ENCODE measurements around the gene AP4S1. TPM values are rescaled to one million over a fixed set of nuclear protein-coding genes. Genes with fewer than 3 reads are reported as not detected.
A peak's percentile ranks its signal among the peaks of the same experiment; 100 is the strongest.
"Not testable (repeated sequence)": the region's sequence is repeated elsewhere in the genome, so short reads cannot be mapped to it uniquely, and the experiment has no call there.

The AP4S1 gene
- total and polyA plus RNA-seq, 4 donors = 5.4 to 10.7 (median 7.3) TPM

- H3K4me3 ChIP-seq = no peak overlapping the region
- no peak overlapping the region for H3K27ac ChIP-seq (ENCODE audit: low read depth in 1 of 2, low read length in 1 of 2)
- TF ChIP-seq, protein P1, sequence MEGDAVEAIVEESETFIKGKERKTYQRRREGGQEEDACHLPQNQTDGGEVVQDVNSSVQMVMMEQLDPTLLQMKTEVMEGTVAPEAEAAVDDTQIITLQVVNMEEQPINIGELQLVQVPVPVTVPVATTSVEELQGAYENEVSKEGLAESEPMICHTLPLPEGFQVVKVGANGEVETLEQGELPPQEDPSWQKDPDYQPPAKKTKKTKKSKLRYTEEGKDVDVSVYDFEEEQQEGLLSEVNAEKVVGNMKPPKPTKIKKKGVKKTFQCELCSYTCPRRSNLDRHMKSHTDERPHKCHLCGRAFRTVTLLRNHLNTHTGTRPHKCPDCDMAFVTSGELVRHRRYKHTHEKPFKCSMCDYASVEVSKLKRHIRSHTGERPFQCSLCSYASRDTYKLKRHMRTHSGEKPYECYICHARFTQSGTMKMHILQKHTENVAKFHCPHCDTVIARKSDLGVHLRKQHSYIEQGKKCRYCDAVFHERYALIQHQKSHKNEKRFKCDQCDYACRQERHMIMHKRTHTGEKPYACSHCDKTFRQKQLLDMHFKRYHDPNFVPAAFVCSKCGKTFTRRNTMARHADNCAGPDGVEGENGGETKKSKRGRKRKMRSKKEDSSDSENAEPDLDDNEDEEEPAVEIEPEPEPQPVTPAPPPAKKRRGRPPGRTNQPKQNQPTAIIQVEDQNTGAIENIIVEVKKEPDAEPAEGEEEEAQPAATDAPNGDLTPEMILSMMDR (IDR thresholded peaks at IDR 0.05; ENCODE audit: control extremely low read depth, extremely low read depth) = no peak
- WGBS, 2 donors = 89 to 90% methylated on average over 3 of the region's 3 CpGs
- H3K27me3 ChIP-seq (ENCODE audit: control insufficient read depth in 3 of 3, insufficient read depth in 3 of 3, low read length in 2 of 3) = no peaks in the 10 kb centered on the region
- DNase-seq (no peak), ATAC-seq (ENCODE audit: insufficient read depth, low FRiP score) (no peak)
- H3K36me3 ChIP-seq (ENCODE audit: control insufficient read depth in 4 of 4, insufficient read depth in 4 of 4, low read length in 4 of 4) = peaks cover 0 to 4% (median 4%) of the 10 kb centered on the region in 4 donors
- H3K9me3 ChIP-seq (ENCODE audit: control insufficient read depth in 4 of 4, insufficient read depth in 3 of 4, low read length in 3 of 4) = no peaks in the 10 kb centered on the region
- no peak overlapping the region for H3K9ac ChIP-seq (ENCODE audit: insufficient read depth in 1 of 2, low read length in 2 of 2)
- no peaks in the 10 kb centered on the region for H3K4me1 ChIP-seq (ENCODE audit: control insufficient read depth in 5 of 5, insufficient read depth in 5 of 5, low read length in 5 of 5)
Measured at GRCh38 chr14:31083781-31084180, 58.3 kb downstream of the AP4S1 start.

- Histone ChIP-seq H3K9me3 (ENCODE audit: control insufficient read depth in 4 of 4, insufficient read depth in 3 of 4, low read length in 3 of 4) (no peaks in the 10 kb centered on the region), H3K27me3 (ENCODE audit: control insufficient read depth in 3 of 3, insufficient read depth in 3 of 3, low read length in 2 of 3) (no peaks in the 10 kb centered on the region), H3K9ac (ENCODE audit: insufficient read depth in 1 of 2, low read length in 2 of 2) (no peak overlapping the region), H3K4me3 (no peak overlapping the region), H3K27ac (ENCODE audit: low read depth in 1 of 2, low read length in 1 of 2) (no peak overlapping the region), H3K4me1 (ENCODE audit: control insufficient read depth in 5 of 5, insufficient read depth in 5 of 5, low read length in 5 of 5) (no peaks in the 10 kb centered on the region), H3K36me3 (ENCODE audit: control insufficient read depth in 4 of 4, insufficient read depth in 4 of 4, low read length in 4 of 4) (peaks cover 0 to 4% (median 4%) of the 10 kb centered on the region in 4 donors)
- peak in 2 of 3 donors; percentile 36 to 40 for DNase-seq
- 83 to 96% methylated on average over 5 of the region's 5 CpGs for WGBS, 2 donors
- ATAC-seq (ENCODE audit: insufficient read depth, low FRiP score) = no peak
- TF ChIP-seq, protein P1 (IDR thresholded peaks at IDR 0.05; ENCODE audit: control extremely low read depth, extremely low read depth) = no peak
Measured at GRCh38 chr14:31084385-31084784, 58.9 kb downstream of the AP4S1 start.

GRCh38 chr14:31085027-31085426 is 59.6 kb downstream of the AP4S1 start:
- 97 to 100% methylated on average over 3 of the region's 3 CpGs for WGBS, 2 donors
- TF ChIP-seq, protein P1 (IDR thresholded peaks at IDR 0.05; ENCODE audit: control extremely low read depth, extremely low read depth) = no peak
- no peaks in the 10 kb centered on the region for H3K27me3 ChIP-seq (ENCODE audit: control insufficient read depth in 3 of 3, insufficient read depth in 3 of 3, low read length in 2 of 3)
- DNase-seq (no peak), ATAC-seq (ENCODE audit: insufficient read depth, low FRiP score) (no peak)
- peaks cover 0 to 2% (median 0%) of the 10 kb centered on the region in 5 donors for H3K4me1 ChIP-seq (ENCODE audit: control insufficient read depth in 5 of 5, insufficient read depth in 5 of 5, low read length in 5 of 5)
- peaks cover 0 to 4% (median 4%) of the 10 kb centered on the region in 4 donors for H3K36me3 ChIP-seq (ENCODE audit: control insufficient read depth in 4 of 4, insufficient read depth in 4 of 4, low read length in 4 of 4)
- H3K9me3 ChIP-seq (ENCODE audit: control insufficient read depth in 4 of 4, insufficient read depth in 3 of 4, low read length in 3 of 4) = no peaks in the 10 kb centered on the region
- H3K9ac ChIP-seq (ENCODE audit: insufficient read depth in 1 of 2, low read length in 2 of 2) = no peak overlapping the region
- H3K4me3 ChIP-seq = no peak overlapping the region
- H3K27ac ChIP-seq (ENCODE audit: low read depth in 1 of 2, low read length in 1 of 2) = no peak overlapping the region

- not testable (repeated sequence) for DNase-seq; H3K27ac ChIP-seq (ENCODE audit: low read depth in 1 of 2, low read length in 1 of 2); H3K27me3 ChIP-seq (ENCODE audit: control insufficient read depth in 3 of 3, insufficient read depth in 3 of 3, low read length in 2 of 3); H3K36me3 ChIP-seq (ENCODE audit: control insufficient read depth in 4 of 4, insufficient read depth in 4 of 4, low read length in 4 of 4); H3K9me3 ChIP-seq (ENCODE audit: control insufficient read depth in 4 of 4, insufficient read depth in 3 of 4, low read length in 3 of 4); H3K4me3 ChIP-seq; ATAC-seq (ENCODE audit: insufficient read depth, low FRiP score); H3K9ac ChIP-seq (ENCODE audit: insufficient read depth in 1 of 2, low read length in 2 of 2)
- 97% methylated on average over 9 of the region's 9 CpGs for WGBS, 2 donors
- peaks cover 0 to 15% (median 3%) of the 10 kb centered on the region in 5 donors for H3K4me1 ChIP-seq (ENCODE audit: control insufficient read depth in 5 of 5, insufficient read depth in 5 of 5, low read length in 5 of 5)
Measured at GRCh38 chr14:31086466-31086865, 61.0 kb downstream of the AP4S1 start.

All from lung (tissue), 12 donors.